ENCODE measurements around the gene SCO1.

DNA sequence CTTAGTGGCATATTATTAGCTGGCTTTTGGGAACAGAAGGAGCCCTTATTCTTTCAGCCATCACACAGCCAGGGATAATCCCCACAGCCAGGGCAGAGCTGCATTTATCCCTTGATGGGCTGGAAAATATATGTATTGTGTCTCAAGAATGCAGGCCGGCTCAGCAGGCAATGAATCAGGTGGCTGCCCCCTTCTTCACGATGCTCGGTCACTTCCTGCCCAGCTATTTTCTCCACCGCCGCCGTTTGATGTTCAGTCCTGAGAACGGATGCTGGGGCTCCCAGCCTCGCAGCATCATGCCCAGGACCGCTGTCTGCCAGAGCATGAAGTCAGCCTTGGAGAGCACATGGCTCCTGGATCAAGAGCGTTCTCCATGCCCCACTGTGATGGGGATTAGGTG, 35.9 kb downstream of the SCO1 start:
- no peak for TF ChIP-seq GATA2 (IDR thresholded peaks at IDR 0.05; ENCODE audit: low read depth, low read length)
- TF ChIP-seq GATA3 (IDR thresholded peaks at IDR 0.05; ENCODE audit: low read depth, low read length) = no peak
